PC-3 (cell line): ENCODE results near the gene RHOH. TPM values are rescaled to one million over a fixed set of nuclear protein-coding genes. Genes with fewer than 3 reads are reported as not detected.

Experiments used
- ATAC-seq: fragments of 200-7000 bp; cut with Tn5 transposase; 2 replicates; pipeline ENCODE4 v1.9.1; 2020; ENCODE audit warnings: mild to moderate bottlenecking, moderate library complexity
- BruUV-seq: library from RNA; stranded (reverse); fragments of 400-500 nt; replicated peaks from 2 replicates; lab custom pipeline; 2021; lab: Mats Ljungman, UMichigan
- CTCF ChIA-PET: fragments of 300-600 bp; sonication (Branson Sonifier 250); formaldehyde crosslinking; loops from one replicate; lab custom pipeline; 2022; ENCODE audit warnings: antibody characterized with exemption; lab: Charles Lee
- POLR2A ChIA-PET: fragments of 300-600 bp; sonication (Branson Sonifier 250); formaldehyde crosslinking; loops from one replicate; lab custom pipeline; 2022; ENCODE audit warnings: antibody characterized with exemption; ENCODE audit not compliant: unreplicated experiment; lab: Charles Lee
- DNase-seq: peaks from one replicate; pipeline ENCODE4 v3.0.0-alpha.2; 2015
- H2AFZ ChIP-seq: fragments of 300-600 bp; sonication (generic); 2 replicates; pipeline ENCODE4 v1.6.0; 2016; ENCODE audit warnings: antibody characterized with exemption, low read length
- H3F3A ChIP-seq: fragments of 300-600 bp; sonication (generic); one replicate; pipeline ENCODE4 v1.6.0; 2017; ENCODE audit warnings: antibody characterized with exemption, low read length, control low read depth, mild to moderate bottlenecking; ENCODE audit not compliant: unreplicated experiment
- H3K27ac ChIP-seq: fragments of 300-600 bp; sonication (generic); 2 replicates; pipeline ENCODE4 v1.5.1; 2016; ENCODE audit warnings: mild to moderate bottlenecking, low read length
- H3K27me3 ChIP-seq: fragments of 300-600 bp; sonication (generic); 2 replicates; pipeline ENCODE4 v1.6.1; 2016; ENCODE audit warnings: low read length, mixed read lengths
- H3K36me3 ChIP-seq: fragments of 300-600 bp; sonication (generic); 2 replicates; pipeline ENCODE4 v1.6.1; 2016; ENCODE audit warnings: low read depth, mixed run types, low read length, mixed read lengths
- H3K4me1 ChIP-seq: fragments of 300-600 bp; sonication (generic); 2 replicates; pipeline ENCODE4 v1.5.1; 2016; ENCODE audit warnings: low read length; ENCODE audit not compliant: insufficient read depth
- H3K4me2 ChIP-seq: fragments of 300-600 bp; sonication (generic); 2 replicates; pipeline ENCODE4 v1.6.0; 2016; ENCODE audit warnings: low read length
- H3K4me3 ChIP-seq: fragments of 300-600 bp; sonication (generic); 2 replicates; pipeline ENCODE4 v1.5.1; 2016; ENCODE audit warnings: mild to moderate bottlenecking, low read length, mixed read lengths
- H3K79me2 ChIP-seq: fragments of 300-600 bp; sonication (generic); 2 replicates; pipeline ENCODE4 v1.6.1; 2017; ENCODE audit warnings: low read length, mixed read lengths
- H3K9ac ChIP-seq: fragments of 300-600 bp; sonication (generic); 2 replicates; pipeline ENCODE4 v1.6.0; 2016; ENCODE audit warnings: mild to moderate bottlenecking, low read length
- H3K9me2 ChIP-seq: fragments of 300-600 bp; sonication (generic); replicated peaks from 2 replicates; pipeline ENCODE4 v1.6.1; 2016; ENCODE audit warnings: mixed run types, low read length, mixed read lengths
- H3K9me3 ChIP-seq: fragments of 300-600 bp; sonication (generic); 2 replicates; pipeline ENCODE4 v1.6.1; 2016; ENCODE audit warnings: low read length, mixed read lengths
- H4K20me1 ChIP-seq: fragments of 300-600 bp; sonication (generic); 2 replicates; pipeline ENCODE4 v1.6.1; 2016; ENCODE audit warnings: low read length, mixed read lengths
- CTCF ChIP-seq: fragments of 300-600 bp; sonication (generic); conservative IDR thresholded peaks from 2 replicates; pipeline ENCODE4 v1.5.1; 2017; ENCODE audit warnings: antibody characterized with exemption, low read depth, mild to moderate bottlenecking, low read length
- EZH2 ChIP-seq: fragments of 300-600 bp; sonication (generic); IDR thresholded peaks from one replicate; pipeline ENCODE4 v1.6.1; 2017; ENCODE audit warnings: antibody characterized with exemption, mild to moderate bottlenecking, low read length; ENCODE audit not compliant: unreplicated experiment
- EZH2phosphoT487 ChIP-seq: fragments of 300-600 bp; sonication (generic); IDR thresholded peaks from 2 replicates; pipeline ENCODE4 v1.6.1; 2018; ENCODE audit warnings: mild to moderate bottlenecking, antibody characterized with exemption, low read length, borderline replicate concordance
- intact Hi-C: fragments of 100-400 bp; cut with micrococcal nuclease; formaldehyde crosslinking; loops from 2 replicates; pipeline ENCODE4 v1.9.0; 2023
- total RNA-seq: library from RNA; depleted of rRNA; stranded (reverse); fragments of >200 nt; gene quantifications from 2 replicates; pipeline ENCODE4 v1.2.3, GENCODE V29; 2014

The RHOH gene
- total RNA-seq, 1 experiment from 2014 or later, result not detected

DNA sequence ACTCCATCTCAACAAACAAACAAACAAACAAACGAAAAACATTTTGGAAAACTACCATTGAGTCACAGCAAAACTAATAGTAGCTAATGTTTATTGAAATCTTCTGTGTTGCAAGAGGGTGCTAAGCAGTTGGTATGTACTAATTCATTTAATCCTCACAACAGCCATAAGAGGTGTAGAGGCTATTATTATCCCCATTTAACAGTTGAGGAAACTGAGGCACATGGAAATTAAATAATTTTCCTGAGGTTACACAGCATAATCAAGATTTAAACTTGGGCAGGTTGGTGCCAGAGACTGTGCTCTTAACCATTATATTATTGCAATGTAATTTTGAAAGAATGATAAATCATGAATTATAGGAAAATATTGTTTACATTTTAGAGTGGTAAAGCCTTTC is 17.5 kb upstream of the RHOH start:
- intact Hi-C loops, result no loop called here
- Histone ChIP-seq H3K4me1 (peaks cover 8% of the 10 kb centered on the region), H2AFZ (no peak overlapping the region), H3K4me3 (no peak overlapping the region), H3K79me2 (no peaks in the 10 kb centered on the region), H4K20me1 (no peaks in the 10 kb centered on the region), H3K9ac (no peak overlapping the region), H3K27me3 (no peaks in the 10 kb centered on the region), H3K27ac (no peak overlapping the region), H3K4me2 (no peak overlapping the region), H3K36me3 (no peaks in the 10 kb centered on the region), H3K9me2 (no peaks in the 10 kb centered on the region), H3F3A (no peaks in the 10 kb centered on the region), H3K9me3 (no peaks in the 10 kb centered on the region)
- ChIA-PET POLR2A (no interaction called here), CTCF (no interaction called here)
- no TSS peak for BruUV-seq
- ATAC-seq (no peak), DNase-seq (no peak)
- TF ChIP-seq CTCF (no peak), EZH2 (no peak), EZH2phosphoT487 (no peak)

DNA sequence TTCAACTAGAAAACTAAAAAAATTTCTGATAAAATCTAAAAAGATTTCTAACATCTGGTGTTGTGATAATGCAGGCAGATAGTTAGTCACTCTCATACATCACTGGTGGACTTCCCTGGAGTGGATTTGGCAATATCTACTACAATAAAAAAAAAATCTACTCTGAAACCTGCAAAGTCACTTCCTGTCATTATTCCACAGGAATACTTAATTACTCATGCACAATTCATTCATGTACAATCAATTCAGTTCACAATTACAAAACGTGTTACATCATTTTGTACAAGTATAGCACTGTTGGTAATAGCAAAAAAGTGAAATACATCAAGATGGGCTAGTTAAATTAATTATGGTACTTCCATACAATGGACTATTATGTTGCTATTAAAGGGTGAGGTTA is 16.5 kb upstream of the RHOH start:
- Histone ChIP-seq H3K4me3 (no peak overlapping the region), H3K36me3 (no peaks in the 10 kb centered on the region), H3F3A (no peaks in the 10 kb centered on the region), H3K9me3 (no peaks in the 10 kb centered on the region), H3K9me2 (no peaks in the 10 kb centered on the region), H3K27me3 (no peaks in the 10 kb centered on the region), H3K4me1 (peaks cover 8% of the 10 kb centered on the region), H4K20me1 (no peaks in the 10 kb centered on the region), H3K4me2 (no peak overlapping the region), H2AFZ (peak overlapping the region; percentile 32; the same call in 1 of the 2 replicates), H3K27ac (peak overlapping the region; percentile 61), H3K79me2 (no peaks in the 10 kb centered on the region), H3K9ac (peak overlapping the region; percentile 15; the same call in 1 of the 2 replicates)
- TF ChIP-seq CTCF, result no peak
- TF ChIP-seq EZH2, result no peak
- TF ChIP-seq EZH2phosphoT487, result no peak
- ChIA-PET CTCF (no interaction called here), POLR2A (no interaction called here)
- DNase-seq, result peak; percentile 62
- intact Hi-C loops, result no loop called here
- ATAC-seq, result peak; percentile 46
- no TSS peak for BruUV-seq

DNA sequence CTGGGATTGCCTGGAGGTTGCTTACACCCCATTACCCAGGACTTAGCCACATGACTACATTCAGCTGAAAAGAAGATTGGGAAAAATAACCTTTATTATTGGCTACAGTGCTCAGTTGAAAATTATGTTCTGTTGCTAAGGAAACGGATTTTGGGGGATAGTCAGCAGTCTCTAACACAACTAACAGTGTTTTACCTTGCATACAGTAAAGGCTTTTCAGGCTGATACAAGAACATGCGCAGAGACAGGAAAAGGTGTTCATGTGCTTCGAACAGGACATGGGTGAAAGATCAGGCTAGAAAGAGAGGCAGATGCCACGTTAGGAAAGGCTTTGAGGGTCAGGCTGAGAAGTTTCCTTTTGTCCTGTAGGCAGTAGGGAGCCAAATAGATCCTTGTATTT is 14.8 kb upstream of the RHOH start:
- no peaks in the 10 kb centered on the region for H3F3A ChIP-seq
- POLR2A ChIA-PET, result no interaction called here
- no peak overlapping the region for H3K9ac ChIP-seq
- no peak for DNase-seq
- H3K4me1 ChIP-seq, result peaks cover 8% of the 10 kb centered on the region
- no peak overlapping the region for H3K4me2 ChIP-seq
- H2AFZ ChIP-seq, result no peak overlapping the region
- no peak overlapping the region for H3K27ac ChIP-seq
- H3K79me2 ChIP-seq, result no peaks in the 10 kb centered on the region
- no peak for TF ChIP-seq EZH2phosphoT487
- TF ChIP-seq CTCF, result no peak
- intact Hi-C loops, result no loop called here
- no peaks in the 10 kb centered on the region for H3K27me3 ChIP-seq
- ATAC-seq, result no peak
- H3K4me3 ChIP-seq, result no peak overlapping the region
- CTCF ChIA-PET, result no interaction called here
- BruUV-seq, result no TSS peak
- no peaks in the 10 kb centered on the region for H3K36me3 ChIP-seq
- H3K9me2 ChIP-seq, result no peaks in the 10 kb centered on the region
- H3K9me3 ChIP-seq, result no peaks in the 10 kb centered on the region
- no peaks in the 10 kb centered on the region for H4K20me1 ChIP-seq
